ENCODE measurements around the gene DPRX. TPM values are rescaled to one million over a fixed set of nuclear protein-coding genes. Genes with fewer than 3 reads are reported as not detected.
A peak's percentile ranks its signal among the peaks of the same experiment; 100 is the strongest.

DPRX gene, protein sequence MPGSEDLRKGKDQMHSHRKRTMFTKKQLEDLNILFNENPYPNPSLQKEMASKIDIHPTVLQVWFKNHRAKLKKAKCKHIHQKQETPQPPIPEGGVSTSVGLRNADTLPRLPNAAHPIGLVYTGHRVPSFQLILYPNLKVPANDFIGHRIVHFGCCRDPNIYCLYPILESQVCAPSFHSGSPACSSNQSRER
- total RNA-seq (not detected), polyA plus RNA-seq (not detected)

GRCh38 chr19:53631949-53632407 is at the start of gene DPRX:
Gene DPRX, plus strand, starts transcription at chr19:53631999. Its CDS starts 108 bp downstream, at chr19:53632107.
- no peak within 1 kb of the TSS for H3K4me3 ChIP-seq (ENCODE audit: low read length)
- peaks cover 6 to 28% (median 18%) of the 10 kb centered on the region in 5 donors for H3K9me3 Mint-ChIP-seq
- H3K4me3 Mint-ChIP-seq, result no peak within 1 kb of the TSS
- no peaks in the 10 kb centered on the region for H3K4me1 Mint-ChIP-seq
- H3K9me3 ChIP-seq (ENCODE audit: low read length), result no peaks in the 10 kb centered on the region
- H3K27me3 ChIP-seq (ENCODE audit: insufficient read depth, low read length, poor library complexity, severe bottlenecking), result no peaks in the 10 kb centered on the region
- DNase-seq, result no peak
- peaks cover 0 to 6% of the 10 kb centered on the region in 2 donors for H3K27me3 Mint-ChIP-seq
- H3K36me3 Mint-ChIP-seq, result peaks cover 0 to 5% (median 0%) of the 10 kb centered on the region in 3 donors
- H3K36me3 ChIP-seq (ENCODE audit: insufficient read depth, low read length), result no peaks in the 10 kb centered on the region
- no peak within 1 kb of the TSS for H3K27ac Mint-ChIP-seq
- CTCF ChIA-PET, result no interaction called here
- no peak within 1 kb of the TSS for H3K27ac ChIP-seq (ENCODE audit: low read depth, low read length)
- no peaks in the 10 kb centered on the region for H3K4me1 ChIP-seq (ENCODE audit: insufficient read depth, low read length)
- POLR2A ChIA-PET, result no interaction called here

DNA sequence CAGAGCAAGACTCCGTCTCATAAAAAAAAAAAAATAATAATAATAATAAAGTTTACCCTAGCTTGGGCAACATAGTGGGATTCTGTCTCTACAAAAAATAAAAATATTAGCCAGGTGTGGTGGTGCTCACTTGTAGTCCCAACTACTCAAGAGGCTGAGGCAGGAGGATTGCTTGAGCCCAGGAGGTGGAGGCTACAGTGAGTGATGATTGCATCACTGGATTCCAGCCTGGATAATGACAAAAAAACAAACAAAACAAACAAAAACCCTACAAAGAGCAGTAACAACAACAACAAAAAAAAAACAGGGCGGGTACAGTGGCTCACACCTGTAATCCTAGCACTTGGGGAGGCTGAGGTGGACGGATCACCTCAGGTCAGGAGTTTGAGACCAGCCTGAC is 48.6 kb upstream of the DPRX start:
- DNase-seq, result no peak
- ChIA-PET POLR2A (no interaction called here), CTCF (no interaction called here)
- Mint-ChIP-seq H3K27ac (no peak overlapping the region), H3K9me3 (peaks cover 17 to 59% (median 53%) of the 10 kb centered on the region in 5 donors), H3K36me3 (peaks cover 8 to 25% (median 17%) of the 10 kb centered on the region in 3 donors), H3K27me3 (peaks cover 0 to 2% of the 10 kb centered on the region in 2 donors), H3K4me1 (no peaks in the 10 kb centered on the region), H3K4me3 (no peak overlapping the region)
- H3K27me3 ChIP-seq (ENCODE audit: insufficient read depth, low read length, poor library complexity, severe bottlenecking), result no peaks in the 10 kb centered on the region
- no peak overlapping the region for H3K4me3 ChIP-seq (ENCODE audit: low read length)
- H3K36me3 ChIP-seq (ENCODE audit: insufficient read depth, low read length), result peaks cover 7% of the 10 kb centered on the region
- no peaks in the 10 kb centered on the region for H3K4me1 ChIP-seq (ENCODE audit: insufficient read depth, low read length)
- H3K27ac ChIP-seq (ENCODE audit: low read depth, low read length), result no peak overlapping the region
- peaks cover 18% of the 10 kb centered on the region for H3K9me3 ChIP-seq (ENCODE audit: low read length)

DNA sequence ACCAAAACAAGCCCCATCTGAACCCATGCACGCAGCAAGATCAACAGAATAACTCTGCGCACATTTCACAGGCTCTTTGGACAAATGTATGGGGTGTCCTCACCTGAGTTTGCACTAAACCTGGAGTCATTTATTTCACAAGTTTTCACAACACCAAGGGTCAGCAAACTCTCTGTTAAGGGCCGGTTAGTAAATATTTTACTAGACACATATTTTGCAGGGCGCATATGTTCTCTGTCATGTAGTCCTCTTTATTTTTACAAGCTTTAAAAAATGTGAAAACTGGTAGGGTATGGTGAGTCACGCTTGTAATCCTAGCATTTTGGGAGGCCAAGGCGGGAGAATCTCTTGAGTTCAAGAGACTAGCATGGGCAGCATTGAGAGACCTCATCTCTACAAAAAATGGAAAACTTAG is 45.5 kb upstream of the DPRX start:
- no peaks in the 10 kb centered on the region for H3K36me3 ChIP-seq (ENCODE audit: insufficient read depth, low read length)
- H3K9me3 Mint-ChIP-seq, result peaks cover 9 to 38% (median 28%) of the 10 kb centered on the region in 5 donors
- no peaks in the 10 kb centered on the region for H3K4me1 ChIP-seq (ENCODE audit: insufficient read depth, low read length)
- CTCF ChIA-PET, result no interaction called here
- H3K4me1 Mint-ChIP-seq, result no peaks in the 10 kb centered on the region
- no peak overlapping the region for H3K4me3 Mint-ChIP-seq
- no peaks in the 10 kb centered on the region for H3K27me3 ChIP-seq (ENCODE audit: insufficient read depth, low read length, poor library complexity, severe bottlenecking)
- no peaks in the 10 kb centered on the region for H3K9me3 ChIP-seq (ENCODE audit: low read length)
- peaks cover 0 to 2% of the 10 kb centered on the region in 2 donors for H3K27me3 Mint-ChIP-seq
- H3K27ac Mint-ChIP-seq, result no peak overlapping the region
- no peak overlapping the region for H3K4me3 ChIP-seq (ENCODE audit: low read length)
- no peak overlapping the region for H3K27ac ChIP-seq (ENCODE audit: low read depth, low read length)
- peaks cover 0 to 8% (median 0%) of the 10 kb centered on the region in 3 donors for H3K36me3 Mint-ChIP-seq
- DNase-seq, result no peak
- POLR2A ChIA-PET, result no interaction called here

- Histone ChIP-seq H3K36me3 (ENCODE audit: insufficient read depth, low read length) (no peaks in the 10 kb centered on the region), H3K27me3 (ENCODE audit: insufficient read depth, low read length, poor library complexity, severe bottlenecking) (no peaks in the 10 kb centered on the region), H3K27ac (ENCODE audit: low read depth, low read length) (no peak overlapping the region), H3K9me3 (ENCODE audit: low read length) (no peaks in the 10 kb centered on the region), H3K4me3 (ENCODE audit: low read length) (no peak overlapping the region), H3K4me1 (ENCODE audit: insufficient read depth, low read length) (no peaks in the 10 kb centered on the region)
- Mint-ChIP-seq H3K27me3 (no peaks in the 10 kb centered on the region), H3K27ac (peak overlapping the region in 1 of 8 donors; percentile 26), H3K36me3 (peaks cover 0 to 8% (median 0%) of the 10 kb centered on the region in 3 donors), H3K4me1 (no peaks in the 10 kb centered on the region), H3K4me3 (no peak overlapping the region), H3K9me3 (peaks cover 0 to 19% (median 7%) of the 10 kb centered on the region in 5 donors)
- ChIA-PET POLR2A (no interaction called here), CTCF (no interaction called here)
- DNase-seq, result no peak
Measured at GRCh38 chr19:53594811-53595509, 36.8 kb upstream of the DPRX start.

DNA sequence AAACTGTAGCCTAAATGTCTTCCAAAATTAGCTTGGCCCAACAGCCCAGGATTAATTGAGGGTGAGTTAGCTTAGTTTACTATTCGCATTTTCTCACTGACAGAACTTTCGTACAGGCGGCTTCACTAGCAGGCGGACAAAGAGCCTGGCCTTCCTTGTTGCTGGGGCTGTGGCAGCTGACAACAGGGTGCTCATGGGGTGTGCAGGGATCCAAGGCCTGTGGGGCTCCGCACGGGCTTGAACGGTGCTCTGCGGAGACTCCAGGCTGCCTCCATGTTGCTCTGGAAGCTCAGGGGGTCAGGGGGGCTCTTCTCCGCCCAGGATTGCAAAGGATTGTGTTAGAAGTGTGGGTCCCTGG is 36.3 kb upstream of the DPRX start:
- Mint-ChIP-seq H3K27ac (no peak overlapping the region), H3K36me3 (peaks cover 0 to 8% (median 0%) of the 10 kb centered on the region in 3 donors), H3K9me3 (peaks cover 0 to 19% (median 7%) of the 10 kb centered on the region in 5 donors), H3K27me3 (no peaks in the 10 kb centered on the region), H3K4me3 (no peak overlapping the region), H3K4me1 (no peaks in the 10 kb centered on the region)
- POLR2A ChIA-PET, result no interaction called here
- Histone ChIP-seq H3K27me3 (ENCODE audit: insufficient read depth, low read length, poor library complexity, severe bottlenecking) (no peaks in the 10 kb centered on the region), H3K36me3 (ENCODE audit: insufficient read depth, low read length) (no peaks in the 10 kb centered on the region), H3K4me3 (ENCODE audit: low read length) (no peak overlapping the region), H3K4me1 (ENCODE audit: insufficient read depth, low read length) (no peaks in the 10 kb centered on the region), H3K27ac (ENCODE audit: low read depth, low read length) (no peak overlapping the region), H3K9me3 (ENCODE audit: low read length) (no peaks in the 10 kb centered on the region)
- DNase-seq, result no peak
- CTCF ChIA-PET, result no interaction called here

GRCh38 chr19:53596056-53596455 is 35.7 kb upstream of the DPRX start:
- POLR2A ChIA-PET, result no interaction called here
- peaks cover 0 to 8% (median 0%) of the 10 kb centered on the region in 3 donors for H3K36me3 Mint-ChIP-seq
- no peak overlapping the region for H3K27ac ChIP-seq (ENCODE audit: low read depth, low read length)
- DNase-seq, result no peak
- no peaks in the 10 kb centered on the region for H3K36me3 ChIP-seq (ENCODE audit: insufficient read depth, low read length)
- H3K27me3 Mint-ChIP-seq, result no peaks in the 10 kb centered on the region
- H3K4me1 ChIP-seq (ENCODE audit: insufficient read depth, low read length), result no peaks in the 10 kb centered on the region
- H3K4me3 ChIP-seq (ENCODE audit: low read length), result no peak overlapping the region
- no peak overlapping the region for H3K4me3 Mint-ChIP-seq
- no peaks in the 10 kb centered on the region for H3K9me3 ChIP-seq (ENCODE audit: low read length)
- H3K9me3 Mint-ChIP-seq, result peaks cover 0 to 18% (median 7%) of the 10 kb centered on the region in 5 donors
- CTCF ChIA-PET, result no interaction called here
- no peaks in the 10 kb centered on the region for H3K4me1 Mint-ChIP-seq
- H3K27ac Mint-ChIP-seq, result peak overlapping the region in 1 of 8 donors; percentile 60
- no peaks in the 10 kb centered on the region for H3K27me3 ChIP-seq (ENCODE audit: insufficient read depth, low read length, poor library complexity, severe bottlenecking)

GRCh38 chr19:53597023-53597422 is 34.8 kb upstream of the DPRX start:
- H3K27me3 ChIP-seq (ENCODE audit: insufficient read depth, low read length, poor library complexity, severe bottlenecking), result no peaks in the 10 kb centered on the region
- Mint-ChIP-seq H3K27ac (no peak overlapping the region), H3K9me3 (peaks cover 0 to 11% (median 2%) of the 10 kb centered on the region in 5 donors), H3K4me1 (no peaks in the 10 kb centered on the region), H3K27me3 (no peaks in the 10 kb centered on the region), H3K4me3 (no peak overlapping the region), H3K36me3 (peaks cover 0 to 4% (median 0%) of the 10 kb centered on the region in 3 donors)
- no peak overlapping the region for H3K27ac ChIP-seq (ENCODE audit: low read depth, low read length)
- ChIA-PET POLR2A (no interaction called here), CTCF (no interaction called here)
- H3K36me3 ChIP-seq (ENCODE audit: insufficient read depth, low read length), result no peaks in the 10 kb centered on the region
- H3K4me3 ChIP-seq (ENCODE audit: low read length), result no peak overlapping the region
- DNase-seq, result no peak
- H3K4me1 ChIP-seq (ENCODE audit: insufficient read depth, low read length), result no peaks in the 10 kb centered on the region
- H3K9me3 ChIP-seq (ENCODE audit: low read length), result no peaks in the 10 kb centered on the region

- CTCF ChIA-PET, result no interaction called here
Measured at GRCh38 chr19:53598361-53598760, 33.4 kb upstream of the DPRX start.

More at GRCh38 chr19:53598361-53598760, 33.4 kb upstream of the DPRX start:
- Histone ChIP-seq H3K27me3 (ENCODE audit: insufficient read depth, low read length, poor library complexity, severe bottlenecking) (no peaks in the 10 kb centered on the region), H3K27ac (ENCODE audit: low read depth, low read length) (no peak overlapping the region), H3K4me3 (ENCODE audit: low read length) (no peak overlapping the region), H3K9me3 (ENCODE audit: low read length) (no peaks in the 10 kb centered on the region), H3K4me1 (ENCODE audit: insufficient read depth, low read length) (no peaks in the 10 kb centered on the region), H3K36me3 (ENCODE audit: insufficient read depth, low read length) (no peaks in the 10 kb centered on the region)
- no peak overlapping the region for H3K27ac Mint-ChIP-seq
- no peaks in the 10 kb centered on the region for H3K27me3 Mint-ChIP-seq
- POLR2A ChIA-PET, result no interaction called here
- H3K4me1 Mint-ChIP-seq, result no peaks in the 10 kb centered on the region
- DNase-seq, result no peak
- no peak overlapping the region for H3K4me3 Mint-ChIP-seq
- peaks cover 0 to 4% (median 0%) of the 10 kb centered on the region in 3 donors for H3K36me3 Mint-ChIP-seq
- H3K9me3 Mint-ChIP-seq, result peaks cover 0 to 13% (median 2%) of the 10 kb centered on the region in 5 donors

Data from CD8-positive, alpha-beta memory T cell (primary cell).